K562 (cell line): ENCODE results near the gene LIF.

Source experiments
- CTCF ChIP-seq, 3 experiments: IDR thresholded peaks in 2 of 3; conservative IDR thresholded peaks in 1 of 3; 2 replicates each; pipeline ENCODE4 v1.5.1; 2011 to 2012; ENCODE audit warnings: low read length in 3 of 3, mild to moderate bottlenecking in 3 of 3, control low read depth in 2 of 3, improper control_type of control experiment in 1 of 3, inconsistent platforms in 1 of 3, low read depth in 1 of 3, mixed read lengths in 1 of 3, moderate library complexity in 1 of 3; ENCODE audit not compliant: insufficient read depth in 2 of 3
- ELK1 ChIP-seq: sonication (generic); formaldehyde crosslinking; IDR thresholded peaks from 2 replicates; pipeline ENCODE4 v1.8.1; 2022; ENCODE audit warnings: missing genetic modification reagents
- FOXA3 ChIP-seq, 2 experiments: fragments of 450-650 bp in 1 of 2; sonication (generic) in 1 of 2; formaldehyde crosslinking; IDR thresholded peaks in 1 of 2; conservative IDR thresholded peaks in 1 of 2; 2 replicates each; pipeline versions ENCODE4 v1.4.0 to v1.8.0; 2020 to 2022; ENCODE audit warnings: mild to moderate bottlenecking in 2 of 2, missing genetic modification reagents in 1 of 2
- IRF2 ChIP-seq: sonication (generic); formaldehyde crosslinking; IDR thresholded peaks from 2 replicates; pipeline ENCODE4 v1.8.1; 2022; ENCODE audit warnings: mild to moderate bottlenecking, missing genetic modification reagents
- MAFK ChIP-seq: IDR thresholded peaks from 2 replicates; pipeline ENCODE4 v1.6.1; 2011; ENCODE audit warnings: low read length, improper control_type of control experiment
- NR3C1 ChIP-seq: sonication (generic); formaldehyde crosslinking; IDR thresholded peaks from 2 replicates; pipeline ENCODE4 v1.8.1; 2022; ENCODE audit warnings: missing genetic modification reagents
- RCOR1 ChIP-seq, 2 experiments: IDR thresholded peaks; 2 replicates each; pipeline ENCODE4 v1.6.1; 2012; ENCODE audit warnings: low read depth in 2 of 2, low read length in 2 of 2, borderline replicate concordance in 1 of 2, improper control_type of control experiment in 1 of 2
- REST ChIP-seq, 2 experiments: fragments of 450-650 bp; formaldehyde crosslinking in 1 of 2; IDR thresholded peaks; 2 replicates each; pipeline versions ENCODE4 v1.4.0 to v1.6.1; 2014 to 2020; ENCODE audit warnings: mild to moderate bottlenecking in 2 of 2, borderline replicate concordance in 1 of 2, low read depth in 1 of 2
- RFX5 ChIP-seq: IDR thresholded peaks from 2 replicates; pipeline ENCODE4 v1.6.1; 2011; ENCODE audit warnings: low read depth, mild to moderate bottlenecking, improper control_type of control experiment, low read length
- SOX6 ChIP-seq: fragments of 450-650 bp; IDR thresholded peaks from 2 replicates; pipeline ENCODE4 v1.6.1; 2014; ENCODE audit warnings: mild to moderate bottlenecking
- U2AF2 ChIP-seq: fragments of 200-400 bp; formaldehyde crosslinking; optimal IDR thresholded peaks from 2 replicates; pipeline ENCODE3; 2017; ENCODE audit warnings: low read depth, mild to moderate bottlenecking, low read length
- ZNF407 ChIP-seq: fragments of 450-650 bp; IDR thresholded peaks from 2 replicates; pipeline ENCODE4 v1.6.1; 2016; ENCODE audit warnings: low read depth
- ZNF431 ChIP-seq: sonication (generic); formaldehyde crosslinking; IDR thresholded peaks from 2 replicates; pipeline ENCODE4 v1.8.0; 2022; ENCODE audit warnings: mild to moderate bottlenecking, missing genetic modification reagents
- ZNF57 ChIP-seq: fragments of 450-650 bp; formaldehyde crosslinking; IDR thresholded peaks from 2 replicates; pipeline ENCODE4 v1.4.0; 2020; ENCODE audit warnings: mild to moderate bottlenecking, moderate library complexity

- TF ChIP-seq ELK1 (no peak), ZNF407 (no peak), SOX6 (no peak), REST (IDR thresholded peaks at IDR 0.05; ENCODE audit: borderline replicate concordance) (no peak), REST (CRISPR knock-in tag; IDR thresholded peaks at IDR 0.05; ENCODE audit: low read depth) (no peak), ZNF57 (CRISPR knock-in tag) (no peak), RFX5 (no peak), IRF2 (no peak), U2AF2 (no peak), FOXA3 (CRISPR knock-in tag; conservative IDR thresholded peaks at IDR 0.05 in 1 of 2, IDR thresholded peaks at IDR 0.05 in 1 of 2) (no peak), NR3C1 (CRISPR knock-in tag) (no peak), RCOR1 (IDR thresholded peaks at IDR 0.05; ENCODE audit: borderline replicate concordance in 1 of 2, low read depth in 2 of 2, low read length in 2 of 2) (no peak), MAFK (no peak), CTCF (IDR thresholded peaks at IDR 0.05 in 2 of 3, conservative IDR thresholded peaks at IDR 0.05 in 1 of 3; ENCODE audit: insufficient read depth in 2 of 3, low read depth in 1 of 3, low read length in 3 of 3) (no peak), ZNF431 (CRISPR knock-in tag) (no peak)
Measured at GRCh38 chr22:30254314-30254713, 7.8 kb upstream of the LIF start.
